ENCODE measurements around the gene ERN1. TPM values are rescaled to one million over a fixed set of nuclear protein-coding genes. Genes with fewer than 3 reads are reported as not detected.

The ERN1 gene
- total and polyA plus RNA-seq, 2 of the 13 experiments (the other 11 are each of a cell fraction or from before 2014, with no cell fraction given) = 6.0 to 12.7 TPM

GRCh38 chr17:64081802-64082799 is 47.8 kb downstream of the ERN1 start (continued):
- TF ChIP-seq SKIL (CRISPR knock-in tag; IDR thresholded peaks at IDR 0.05; ENCODE audit: borderline replicate concordance) (peak; percentile 53; the same call in 1 of the 2 replicates), RERE (CRISPR knock-in tag; IDR thresholded peaks at IDR 0.05; ENCODE audit: low read depth) (peak; percentile 88), ZNF747 (CRISPR knock-in tag; IDR thresholded peaks at IDR 0.05; ENCODE audit: borderline replicate concordance) (peak; percentile 71; the same call in 1 of the 2 replicates), STAG1 (CRISPR knock-in tag; IDR thresholded peaks at IDR 0.05) (0 out of 2 replicates have a peak, but pooled peaks have one; percentile 3), HNF1A (IDR thresholded peaks at IDR 0.05; ENCODE audit: low read depth) (peak; percentile 64; the same call in 1 of the 2 replicates), HNF1A (CRISPR knock-in tag; IDR thresholded peaks at IDR 0.05; ENCODE audit: borderline replicate concordance) (peak; percentile 77; the same call in 1 of the 2 replicates), ARHGAP35 (CRISPR knock-in tag; IDR thresholded peaks at IDR 0.05; ENCODE audit: borderline replicate concordance) (no peak), HOXA3 (CRISPR knock-in tag; IDR thresholded peaks at IDR 0.05) (peak; percentile 63), RBFOX2 (IDR thresholded peaks at IDR 0.05; ENCODE audit: low read depth, low read length) (peak; percentile 49; the same call in 1 of the 2 replicates), JUN (CRISPR knock-in tag; IDR thresholded peaks at IDR 0.05) (peak; percentile 86), CBX2 (IDR thresholded peaks at IDR 0.05; ENCODE audit: low read depth, low read length) (no peak), CBX2 (CRISPR knock-in tag; IDR thresholded peaks at IDR 0.05; ENCODE audit: low read depth) (no peak), ZNF503 (CRISPR knock-in tag; IDR thresholded peaks at IDR 0.05) (peak; percentile 66; the same call in 1 of the 2 replicates)

Measured in HepG2 (cell line).